ENCODE data around the gene NOD1.

DNA sequence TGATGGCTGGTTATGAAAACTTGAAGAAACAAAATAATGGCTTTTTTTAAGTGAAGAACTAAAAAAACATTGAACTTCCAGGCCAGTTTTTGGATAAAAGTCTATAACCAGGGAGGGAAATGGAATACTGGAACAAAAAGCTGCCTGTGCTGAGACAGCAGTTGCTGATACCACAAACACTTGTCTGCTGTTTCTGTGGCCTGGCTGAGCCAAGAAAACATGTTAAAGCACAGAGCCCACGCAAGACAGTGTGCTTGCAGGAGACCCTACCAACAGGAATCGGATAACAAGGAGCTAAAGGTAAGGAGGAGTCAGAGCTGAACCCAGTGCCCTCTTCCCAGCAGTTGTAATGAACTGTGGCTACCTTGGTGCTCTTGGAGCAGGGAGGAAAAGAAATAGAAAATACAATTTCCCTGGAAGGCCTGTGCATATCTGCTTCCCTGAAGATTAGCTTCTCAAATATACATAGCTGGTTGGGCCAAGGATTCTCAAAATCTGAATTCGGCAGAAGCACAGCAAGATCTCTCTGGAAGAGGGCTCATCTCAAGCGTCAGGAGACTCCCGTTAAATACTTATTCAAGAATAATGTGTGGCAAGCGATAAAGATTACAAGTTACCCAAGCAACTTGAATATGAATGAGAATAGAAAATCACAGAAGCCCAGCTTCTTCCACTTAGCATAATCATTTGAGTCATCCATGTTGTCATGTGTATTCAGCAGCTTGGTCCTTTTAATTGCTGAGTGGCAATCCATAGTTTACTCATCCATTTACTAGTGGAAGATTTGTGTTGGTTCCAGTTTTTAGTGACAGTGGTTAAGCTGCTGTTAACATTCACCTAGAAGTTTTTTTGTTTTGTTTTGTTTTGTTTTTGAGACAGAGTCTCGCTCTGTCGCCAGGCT lies 87.6 kb downstream of the NOD1 start:
- TF ChIP-seq CEBPB (IDR thresholded peaks at IDR 0.05) (no peak), CHD2 (IDR thresholded peaks at IDR 0.05; ENCODE audit: low read length, partially characterized antibody) (no peak), BHLHE40 (IDR thresholded peaks at IDR 0.05; ENCODE audit: low read depth, low read length) (no peak), SREBF2 (IDR thresholded peaks at IDR 0.05) (no peak), CHD4 (IDR thresholded peaks at IDR 0.05; ENCODE audit: borderline replicate concordance) (no peak), POLR2A (IDR thresholded peaks at IDR 0.05; ENCODE audit: low read length) (no peak), MAZ (IDR thresholded peaks at IDR 0.05; ENCODE audit: borderline replicate concordance, low read depth, low read length) (no peak)
- TF ChIP-seq, protein P1, sequence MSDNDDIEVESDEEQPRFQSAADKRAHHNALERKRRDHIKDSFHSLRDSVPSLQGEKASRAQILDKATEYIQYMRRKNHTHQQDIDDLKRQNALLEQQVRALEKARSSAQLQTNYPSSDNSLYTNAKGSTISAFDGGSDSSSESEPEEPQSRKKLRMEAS (IDR thresholded peaks at IDR 0.05), result no peak
- TF ChIP-seq, protein P2, sequence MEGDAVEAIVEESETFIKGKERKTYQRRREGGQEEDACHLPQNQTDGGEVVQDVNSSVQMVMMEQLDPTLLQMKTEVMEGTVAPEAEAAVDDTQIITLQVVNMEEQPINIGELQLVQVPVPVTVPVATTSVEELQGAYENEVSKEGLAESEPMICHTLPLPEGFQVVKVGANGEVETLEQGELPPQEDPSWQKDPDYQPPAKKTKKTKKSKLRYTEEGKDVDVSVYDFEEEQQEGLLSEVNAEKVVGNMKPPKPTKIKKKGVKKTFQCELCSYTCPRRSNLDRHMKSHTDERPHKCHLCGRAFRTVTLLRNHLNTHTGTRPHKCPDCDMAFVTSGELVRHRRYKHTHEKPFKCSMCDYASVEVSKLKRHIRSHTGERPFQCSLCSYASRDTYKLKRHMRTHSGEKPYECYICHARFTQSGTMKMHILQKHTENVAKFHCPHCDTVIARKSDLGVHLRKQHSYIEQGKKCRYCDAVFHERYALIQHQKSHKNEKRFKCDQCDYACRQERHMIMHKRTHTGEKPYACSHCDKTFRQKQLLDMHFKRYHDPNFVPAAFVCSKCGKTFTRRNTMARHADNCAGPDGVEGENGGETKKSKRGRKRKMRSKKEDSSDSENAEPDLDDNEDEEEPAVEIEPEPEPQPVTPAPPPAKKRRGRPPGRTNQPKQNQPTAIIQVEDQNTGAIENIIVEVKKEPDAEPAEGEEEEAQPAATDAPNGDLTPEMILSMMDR (IDR thresholded peaks at IDR 0.05), result no peak
- TF ChIP-seq, protein P3, sequence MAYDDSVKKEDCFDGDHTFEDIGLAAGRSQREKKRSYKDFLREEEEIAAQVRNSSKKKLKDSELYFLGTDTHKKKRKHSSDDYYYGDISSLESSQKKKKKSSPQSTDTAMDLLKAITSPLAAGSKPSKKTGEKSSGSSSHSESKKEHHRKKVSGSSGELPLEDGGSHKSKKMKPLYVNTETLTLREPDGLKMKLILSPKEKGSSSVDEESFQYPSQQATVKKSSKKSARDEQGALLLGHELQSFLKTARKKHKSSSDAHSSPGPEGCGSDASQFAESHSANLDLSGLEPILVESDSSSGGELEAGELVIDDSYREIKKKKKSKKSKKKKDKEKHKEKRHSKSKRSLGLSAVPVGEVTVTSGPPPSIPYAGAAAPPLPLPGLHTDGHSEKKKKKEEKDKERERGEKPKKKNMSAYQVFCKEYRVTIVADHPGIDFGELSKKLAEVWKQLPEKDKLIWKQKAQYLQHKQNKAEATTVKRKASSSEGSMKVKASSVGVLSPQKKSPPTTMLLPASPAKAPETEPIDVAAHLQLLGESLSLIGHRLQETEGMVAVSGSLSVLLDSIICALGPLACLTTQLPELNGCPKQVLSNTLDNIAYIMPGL (CRISPR knock-in tag; IDR thresholded peaks at IDR 0.05; ENCODE audit: borderline replicate concordance), result no peak

All from A549 (cell line).